Measurements from ENCODE around the gene AGBL4.

GRCh38 chr1:48547561-48548220 lies 1476.1 kb downstream of the AGBL4 start:
- TF ChIP-seq POLR2AphosphoS5 (IDR thresholded peaks at IDR 0.05; ENCODE audit: borderline replicate concordance, low read depth, low read length) (no peak), EZH2 (IDR thresholded peaks at IDR 0.05) (no peak), FOXP2 (optimal IDR thresholded peaks at IDR 0.05; ENCODE audit: control extremely low read depth, extremely low read length, insufficient read depth) (no peak)

All from SK-N-MC (cell line).